ENCODE results near the gene DPF3.

DPF3 gene

GRCh38 chr14:72645706-72646105 lies 248.2 kb downstream of the DPF3 start:
- no peak for DNase-seq (ENCODE audit: low read depth, low spot score)
- in situ Hi-C loops (cut with HindIII; ENCODE audit: low sequenced_read_pairs) = no loop called here
- no peak overlapping the region for H3K4me3 ChIP-seq (ENCODE audit: low read depth, low read length)
- TF ChIP-seq CTCF (IDR thresholded peaks at IDR 0.05; ENCODE audit: low read depth, low read length) = no peak

- in situ Hi-C loops (cut with HindIII; ENCODE audit: low sequenced_read_pairs) = no loop called here
- DNase-seq (ENCODE audit: low read depth, low spot score) = no peak
- peak; percentile 14 for TF ChIP-seq CTCF (IDR thresholded peaks at IDR 0.05; ENCODE audit: low read depth, low read length)
- H3K4me3 ChIP-seq (ENCODE audit: low read depth, low read length) = no peak overlapping the region
Measured at GRCh38 chr14:72644758-72645489, 249.0 kb downstream of the DPF3 start.

- no peak overlapping the region for H3K4me3 ChIP-seq (ENCODE audit: low read depth, low read length)
- in situ Hi-C loops (cut with HindIII; ENCODE audit: low sequenced_read_pairs) = no loop called here
- no peak for DNase-seq (ENCODE audit: low read depth, low spot score)
- no peak for TF ChIP-seq CTCF (IDR thresholded peaks at IDR 0.05; ENCODE audit: low read depth, low read length)
Measured at GRCh38 chr14:72644038-72644437, 249.9 kb downstream of the DPF3 start.

- DNase-seq (ENCODE audit: low read depth, low spot score) = peak; percentile 98
- H3K4me3 ChIP-seq (ENCODE audit: low read depth, low read length) = no peak overlapping the region
- in situ Hi-C loops (cut with HindIII; ENCODE audit: low sequenced_read_pairs) = no loop called here
- peak; percentile 22 for TF ChIP-seq CTCF (IDR thresholded peaks at IDR 0.05; ENCODE audit: low read depth, low read length)
Measured at GRCh38 chr14:72643317-72643801, 250.5 kb downstream of the DPF3 start.

- in situ Hi-C loops (cut with HindIII; ENCODE audit: low sequenced_read_pairs) = no loop called here
- no peak for DNase-seq (ENCODE audit: low read depth, low spot score)
- no peak overlapping the region for H3K4me3 ChIP-seq (ENCODE audit: low read depth, low read length)
- no peak for TF ChIP-seq CTCF (IDR thresholded peaks at IDR 0.05; ENCODE audit: low read depth, low read length)
Measured at GRCh38 chr14:72640911-72641485, 252.9 kb downstream of the DPF3 start.

- H3K4me3 ChIP-seq (ENCODE audit: low read depth, low read length) = no peak overlapping the region
- TF ChIP-seq CTCF (IDR thresholded peaks at IDR 0.05; ENCODE audit: low read depth, low read length) = no peak
- in situ Hi-C loops (cut with HindIII; ENCODE audit: low sequenced_read_pairs) = no loop called here
- DNase-seq (ENCODE audit: low read depth, low spot score) = peak; percentile 61
Measured at GRCh38 chr14:72638021-72638420, 255.9 kb downstream of the DPF3 start.
